LNCaP clone FGC (cell line): ENCODE measurements around the gene CELF2.

Experiments
- DNase-seq: peaks from one replicate; pipeline ENCODE4 v3.0.0-alpha.2; 2011; ENCODE audit warnings: low read depth
- H3K4me3 ChIP-seq: 2 replicates; pipeline ENCODE4 v1.5.1; 2011; ENCODE audit warnings: mild to moderate bottlenecking, low read depth, low read length, control low read depth
- TF ChIP-seq, protein P1 (sequence below): IDR thresholded peaks from 2 replicates; pipeline ENCODE4 v1.5.1; 2012; ENCODE audit warnings: mild to moderate bottlenecking; ENCODE audit not compliant: control insufficient read depth, insufficient read depth; ENCODE audit errors: extremely low read depth

Gene CELF2

DNA sequence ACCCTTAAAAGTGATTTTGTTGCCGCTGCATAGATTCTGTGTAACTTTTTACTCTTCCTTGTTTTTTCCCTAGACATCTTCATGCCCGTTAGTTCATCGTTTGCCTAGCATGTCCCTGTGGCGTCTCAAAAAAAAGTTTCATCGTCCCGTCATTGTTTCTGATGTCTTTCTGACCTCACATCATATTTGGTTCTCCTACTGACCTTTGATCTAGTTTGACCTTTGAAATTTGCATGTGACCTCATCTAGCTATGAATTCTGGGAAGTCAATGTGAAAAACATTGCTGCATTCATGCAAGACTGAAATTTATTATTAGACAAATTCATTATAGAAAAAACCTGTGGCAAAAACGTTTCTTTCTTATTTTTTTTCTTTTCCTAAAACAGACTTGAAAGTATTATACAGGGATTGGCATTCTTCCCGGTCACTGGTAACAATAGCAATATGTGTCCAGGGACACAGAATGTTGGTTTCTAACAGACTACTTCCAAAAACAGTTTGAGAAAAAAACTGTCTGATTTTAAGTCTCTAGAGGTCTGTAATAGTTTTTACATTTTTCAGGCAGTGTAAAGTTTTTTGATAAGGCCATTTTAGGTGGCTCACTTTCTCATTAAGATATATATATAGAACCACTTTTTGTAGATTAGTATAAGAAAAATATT lies 312.8 kb downstream of the CELF2 start:
- no peak for DNase-seq
- TF ChIP-seq, protein P1, sequence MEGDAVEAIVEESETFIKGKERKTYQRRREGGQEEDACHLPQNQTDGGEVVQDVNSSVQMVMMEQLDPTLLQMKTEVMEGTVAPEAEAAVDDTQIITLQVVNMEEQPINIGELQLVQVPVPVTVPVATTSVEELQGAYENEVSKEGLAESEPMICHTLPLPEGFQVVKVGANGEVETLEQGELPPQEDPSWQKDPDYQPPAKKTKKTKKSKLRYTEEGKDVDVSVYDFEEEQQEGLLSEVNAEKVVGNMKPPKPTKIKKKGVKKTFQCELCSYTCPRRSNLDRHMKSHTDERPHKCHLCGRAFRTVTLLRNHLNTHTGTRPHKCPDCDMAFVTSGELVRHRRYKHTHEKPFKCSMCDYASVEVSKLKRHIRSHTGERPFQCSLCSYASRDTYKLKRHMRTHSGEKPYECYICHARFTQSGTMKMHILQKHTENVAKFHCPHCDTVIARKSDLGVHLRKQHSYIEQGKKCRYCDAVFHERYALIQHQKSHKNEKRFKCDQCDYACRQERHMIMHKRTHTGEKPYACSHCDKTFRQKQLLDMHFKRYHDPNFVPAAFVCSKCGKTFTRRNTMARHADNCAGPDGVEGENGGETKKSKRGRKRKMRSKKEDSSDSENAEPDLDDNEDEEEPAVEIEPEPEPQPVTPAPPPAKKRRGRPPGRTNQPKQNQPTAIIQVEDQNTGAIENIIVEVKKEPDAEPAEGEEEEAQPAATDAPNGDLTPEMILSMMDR, result no peak
- H3K4me3 ChIP-seq, result no peak overlapping the region

DNA sequence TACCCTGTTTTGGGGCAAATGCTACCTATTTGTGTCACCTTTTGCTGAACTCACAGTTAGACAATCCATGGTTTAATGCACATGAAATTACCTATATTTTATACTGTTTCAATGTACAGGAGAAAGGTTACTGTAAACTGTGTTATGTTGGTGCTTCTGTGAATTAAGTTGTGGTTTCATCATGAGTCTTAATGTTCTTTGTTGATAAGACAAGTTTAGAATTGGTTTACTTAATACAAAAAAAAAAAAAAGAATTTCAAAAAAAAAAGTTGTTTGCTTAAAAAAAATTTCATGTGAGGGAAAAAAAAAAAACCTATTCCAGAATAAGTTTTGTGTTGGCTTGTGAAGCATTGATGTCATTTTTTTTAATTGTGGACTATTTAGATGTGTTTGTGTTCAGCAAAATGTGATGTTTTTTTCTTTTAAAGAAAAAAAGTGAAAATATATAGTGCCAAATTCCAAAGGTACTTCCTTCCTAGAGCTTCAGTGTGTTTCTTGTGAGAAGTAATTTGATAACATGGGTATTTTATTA lies 313.4 kb downstream of the CELF2 start:
- no peak overlapping the region for H3K4me3 ChIP-seq
- TF ChIP-seq, protein P1, result no peak
- no peak for DNase-seq

DNA sequence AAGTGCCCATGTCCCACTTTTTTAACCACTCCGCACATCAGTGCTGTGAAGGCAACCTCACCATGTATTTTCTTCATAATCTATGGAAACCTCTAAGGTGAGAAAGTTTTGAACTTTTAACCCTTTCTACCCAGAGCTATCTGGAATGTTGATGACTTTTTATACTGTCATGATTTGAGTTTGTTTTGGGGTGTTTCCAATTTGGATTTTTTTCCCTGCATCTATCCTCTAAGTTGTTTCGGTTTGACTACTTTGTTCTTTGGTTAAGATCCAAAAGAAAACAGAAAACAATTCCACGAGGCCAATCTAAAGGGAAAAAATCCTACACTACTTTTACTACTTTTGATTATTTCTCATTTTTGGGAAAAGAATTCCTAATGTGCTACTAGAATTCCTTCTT lies 314.1 kb downstream of the CELF2 start:
- H3K4me3 ChIP-seq, result no peak overlapping the region
- TF ChIP-seq, protein P1, result no peak
- DNase-seq, result no peak

DNA sequence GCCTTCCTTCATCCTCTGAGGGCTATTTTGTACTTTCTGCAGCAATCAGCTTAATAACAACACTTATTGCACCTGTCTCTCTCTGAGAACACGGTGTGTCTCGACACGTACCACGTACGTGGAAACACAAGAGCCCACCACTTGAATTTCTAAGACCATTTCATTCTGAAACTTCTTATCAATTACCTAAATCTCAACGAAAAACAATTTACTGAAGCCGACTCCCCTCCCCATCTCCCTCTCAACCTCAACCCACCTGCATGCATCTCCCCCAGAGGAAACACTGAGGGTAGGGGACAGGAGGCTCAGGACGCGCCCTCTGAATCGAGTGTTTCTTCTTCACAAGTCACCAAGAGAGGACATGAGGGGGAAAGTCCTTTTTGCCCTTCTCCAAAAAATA lies 315.2 kb downstream of the CELF2 start:
- TF ChIP-seq, protein P1, result no peak
- no peak overlapping the region for H3K4me3 ChIP-seq
- no peak for DNase-seq

DNA sequence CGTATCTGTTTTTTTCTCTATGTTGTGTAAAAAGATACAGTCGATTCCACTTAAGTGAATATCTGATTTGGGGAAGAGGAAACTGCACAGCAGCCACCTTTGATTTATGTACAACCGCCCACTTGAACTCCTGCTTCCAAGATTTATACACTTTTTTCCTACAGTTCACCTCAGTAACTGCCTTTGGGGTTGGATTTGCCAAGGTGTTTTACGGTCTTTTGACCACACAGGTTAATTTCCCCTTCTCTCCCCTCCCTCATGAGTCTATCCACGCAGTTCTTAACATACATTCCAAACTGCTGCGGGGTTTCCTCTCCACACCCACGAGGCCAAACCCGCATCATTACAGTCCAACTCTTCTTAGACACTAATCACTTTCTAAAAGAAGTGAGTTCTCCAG lies 316.8 kb downstream of the CELF2 start:
- no peak overlapping the region for H3K4me3 ChIP-seq
- TF ChIP-seq, protein P1, result no peak

DNA sequence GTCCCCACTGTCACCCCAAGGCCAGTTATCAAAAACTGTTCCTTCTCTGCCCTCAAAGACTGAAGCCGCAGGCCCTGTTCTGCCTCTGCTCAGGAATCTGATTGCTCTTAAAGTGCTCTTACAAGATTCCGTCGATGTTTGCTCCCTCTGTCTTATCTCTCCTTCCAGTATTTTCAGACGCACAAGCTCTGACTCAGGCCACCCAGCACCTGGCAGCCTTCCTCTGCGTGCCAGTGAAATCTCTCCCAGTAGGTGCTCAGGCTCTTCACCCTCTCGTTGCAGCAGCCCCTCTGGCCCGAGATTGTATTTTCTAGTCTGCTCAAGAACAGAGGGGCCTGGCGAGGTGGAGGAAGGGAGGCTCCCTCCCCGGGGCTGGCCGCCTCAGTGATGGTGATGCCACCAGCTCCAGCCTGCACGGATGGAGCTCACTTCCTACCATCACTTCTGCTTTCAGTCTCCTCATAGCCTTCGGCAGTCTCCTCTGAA lies 317.5 kb downstream of the CELF2 start:
- TF ChIP-seq, protein P1, result no peak
- no peak for DNase-seq
- no peak overlapping the region for H3K4me3 ChIP-seq

More for the DNA sequence above, 316.8 kb downstream of the CELF2 start:
- no peak for DNase-seq
